Neural cell (in vitro differentiated cells): ENCODE measurements around the gene IL25. TPM values are rescaled to one million over a fixed set of nuclear protein-coding genes. Genes with fewer than 3 reads are reported as not detected.

ENCODE experiments used
- H2AFZ ChIP-seq: fragments of 200-600, 300-800 bp; sonication (generic), shearing (Covaris generic); 2 replicates; pipeline ENCODE4 v1.6.0; 2014; ENCODE audit warnings: low read depth, mild to moderate bottlenecking, antibody characterized with exemption, low read length, moderate library complexity
- H3F3A ChIP-seq: fragments of 200-600 bp; shearing (Covaris generic); 2 replicates; pipeline ENCODE4 v1.6.1; 2016; ENCODE audit warnings: mild to moderate bottlenecking, moderate library complexity, mixed read lengths, antibody characterized with exemption, low read length; ENCODE audit not compliant: insufficient read depth, poor library complexity, severe bottlenecking
- H3K27ac ChIP-seq: fragments of 200-600, 300-800 bp; sonication (generic), shearing (Covaris generic); 2 replicates; pipeline ENCODE4 v1.5.1; 2014; ENCODE audit warnings: mild to moderate bottlenecking, low read length, moderate library complexity
- H3K27me3 ChIP-seq: fragments of 300-800, 200-600 bp; sonication (generic), shearing (Covaris generic); 2 replicates; pipeline ENCODE4 v1.6.0; 2014; ENCODE audit warnings: mild to moderate bottlenecking, low read depth, low read length, moderate library complexity; ENCODE audit not compliant: insufficient read depth
- H3K36me3 ChIP-seq: fragments of 300-800, 200-600 bp; sonication (generic), shearing (Covaris generic); 2 replicates; pipeline ENCODE4 v1.5.1; 2014; ENCODE audit warnings: mild to moderate bottlenecking, antibody characterized with exemption, low read length, moderate library complexity; ENCODE audit not compliant: insufficient read depth
- H3K4me2 ChIP-seq: fragments of 300-800, 200-600 bp; sonication (generic), shearing (Covaris generic); 2 replicates; pipeline ENCODE4 v1.6.0; 2014; ENCODE audit warnings: mild to moderate bottlenecking, low read length
- H3K4me3 ChIP-seq: fragments of 300-800, 200-600 bp; sonication (generic), shearing (Covaris generic); 2 replicates; pipeline ENCODE4 v1.5.1; 2014; ENCODE audit warnings: mild to moderate bottlenecking, low read length, moderate library complexity
- H3K79me2 ChIP-seq: fragments of 200-600 bp; shearing (Covaris generic); replicated peaks from 2 replicates; pipeline ENCODE4 v1.6.0; 2014; ENCODE audit warnings: mild to moderate bottlenecking, low read length, moderate library complexity; ENCODE audit not compliant: insufficient read depth
- H3K9ac ChIP-seq: fragments of 300-800, 200-600 bp; sonication (generic), shearing (Covaris generic); 2 replicates; pipeline ENCODE4 v1.6.1; 2016; ENCODE audit warnings: mild to moderate bottlenecking, low read length, mixed read lengths
- H3K9me2 ChIP-seq: fragments of 200-600 bp; shearing (Covaris generic); 2 replicates; pipeline ENCODE4 v1.6.1; 2016; ENCODE audit warnings: mild to moderate bottlenecking, low read length, mixed read lengths; ENCODE audit not compliant: insufficient read depth
- H3K9me3 ChIP-seq: fragments of 200-600, 300-800 bp; sonication (generic), shearing (Covaris generic); 2 replicates; pipeline ENCODE4 v1.6.1; 2016; ENCODE audit warnings: mild to moderate bottlenecking, mixed run types, low read length, moderate library complexity, mixed read lengths
- H4K20me1 ChIP-seq: fragments of 200-600 bp; shearing (Covaris generic); 2 replicates; pipeline ENCODE4 v1.6.1; 2016; ENCODE audit warnings: mild to moderate bottlenecking, mixed run types; ENCODE audit not compliant: insufficient read depth
- CTCF ChIP-seq: fragments of 450-650 bp; IDR thresholded peaks from 2 replicates; pipeline ENCODE4 v1.5.1; 2014; ENCODE audit warnings: antibody characterized with exemption, mild to moderate bottlenecking, moderate library complexity; ENCODE audit not compliant: poor library complexity, severe bottlenecking
- EP300 ChIP-seq: fragments of 450-650 bp; conservative IDR thresholded peaks from 2 replicates; pipeline ENCODE4 v1.6.1; 2014; ENCODE audit warnings: antibody characterized with exemption, mild to moderate bottlenecking, moderate library complexity; ENCODE audit not compliant: poor library complexity, severe bottlenecking
- MXI1 ChIP-seq: fragments of 450-650 bp; conservative IDR thresholded peaks from 2 replicates; pipeline ENCODE4 v1.6.1; 2014; ENCODE audit warnings: antibody characterized with exemption, mild to moderate bottlenecking; ENCODE audit not compliant: poor library complexity, severe bottlenecking
- RAD21 ChIP-seq: fragments of 450-650 bp; conservative IDR thresholded peaks from 2 replicates; pipeline ENCODE4 v1.6.1; 2014; ENCODE audit warnings: antibody characterized with exemption, mild to moderate bottlenecking, moderate library complexity
- REST ChIP-seq: IDR thresholded peaks from 2 replicates; pipeline ENCODE4 v1.6.1; 2012; ENCODE audit warnings: borderline replicate concordance
- SMC3 ChIP-seq: fragments of 450-650 bp; conservative IDR thresholded peaks from 2 replicates; pipeline ENCODE4 v1.6.1; 2014; ENCODE audit warnings: antibody characterized with exemption, mild to moderate bottlenecking, moderate library complexity; ENCODE audit not compliant: poor library complexity
- TAF1 ChIP-seq: IDR thresholded peaks from 2 replicates; pipeline ENCODE4 v1.6.1; 2012; ENCODE audit warnings: low read depth
- polyA plus RNA-seq: library from polyadenylated mRNA; depleted of rRNA; stranded (reverse); fragments of >200 nt; gene quantifications from 2 replicates; pipeline ENCODE4 v1.2.3, GENCODE V29; 2014

Gene IL25
- polyA plus RNA-seq, 1 donor from 2014 or later, result not detected

- no peak overlapping the region for H3K4me3 ChIP-seq
- no peak for TF ChIP-seq MXI1
- no peak for TF ChIP-seq RAD21
- H3K4me2 ChIP-seq, result no peak overlapping the region
- no peaks in the 10 kb centered on the region for H3K27me3 ChIP-seq
- H2AFZ ChIP-seq, result no peak overlapping the region
- H4K20me1 ChIP-seq, result no peaks in the 10 kb centered on the region
- H3K27ac ChIP-seq, result no peak overlapping the region
- no peak overlapping the region for H3K9ac ChIP-seq
- H3K9me3 ChIP-seq, result no peaks in the 10 kb centered on the region
- H3K36me3 ChIP-seq, result no peaks in the 10 kb centered on the region
- no peaks in the 10 kb centered on the region for H3K9me2 ChIP-seq
- H3F3A ChIP-seq, result no peaks in the 10 kb centered on the region
- H3K79me2 ChIP-seq, result no peaks in the 10 kb centered on the region
These were observed 3.1 kb downstream of the IL25 start for GRCh38 chr14:23375527-23376251.

GRCh38 chr14:23376482-23377197, 4.0 kb downstream of the IL25 start, which contains the start of gene CMTM5:
CMTM5 (plus strand) TSS chr14:23377046; CDS start chr14:23377252, 206 bp downstream.
- no peaks in the 10 kb centered on the region for H3K9me3 ChIP-seq
- H2AFZ ChIP-seq, result no peak within 1 kb of the TSS
- no peaks in the 10 kb centered on the region for H3K36me3 ChIP-seq
- no peaks in the 10 kb centered on the region for H3F3A ChIP-seq
- H4K20me1 ChIP-seq, result no peaks in the 10 kb centered on the region
- TF ChIP-seq TAF1, result no peak
- H3K9me2 ChIP-seq, result no peaks in the 10 kb centered on the region
- no peaks in the 10 kb centered on the region for H3K79me2 ChIP-seq
- H3K4me3 ChIP-seq, result no peak within 1 kb of the TSS
- H3K9ac ChIP-seq, result no peak within 1 kb of the TSS
- no peak within 1 kb of the TSS for H3K4me2 ChIP-seq
- H3K27me3 ChIP-seq, result no peaks in the 10 kb centered on the region
- H3K27ac ChIP-seq, result no peak within 1 kb of the TSS

GRCh38 chr14:23377198-23377550, 4.6 kb downstream of the IL25 start:
- Histone ChIP-seq H3F3A (no peaks in the 10 kb centered on the region), H3K9ac (no peak overlapping the region), H3K9me3 (no peaks in the 10 kb centered on the region), H4K20me1 (no peaks in the 10 kb centered on the region), H3K4me3 (no peak overlapping the region), H2AFZ (no peak overlapping the region), H3K27ac (no peak overlapping the region), H3K27me3 (no peaks in the 10 kb centered on the region), H3K4me2 (no peak overlapping the region), H3K36me3 (no peaks in the 10 kb centered on the region), H3K9me2 (no peaks in the 10 kb centered on the region), H3K79me2 (no peaks in the 10 kb centered on the region)
- TF ChIP-seq MXI1, result no peak
- no peak for TF ChIP-seq RAD21
- no peak for TF ChIP-seq SMC3
- no peak for TF ChIP-seq CTCF
- no peak for TF ChIP-seq EP300
- TF ChIP-seq REST, result no peak
